ENCODE measurements around the gene DSCAML1. TPM values are rescaled to one million over a fixed set of nuclear protein-coding genes. Genes with fewer than 3 reads are reported as not detected.

The DSCAML1 gene
- total RNA-seq, 1 donor from 2014 or later: 0.16 TPM

DNA sequence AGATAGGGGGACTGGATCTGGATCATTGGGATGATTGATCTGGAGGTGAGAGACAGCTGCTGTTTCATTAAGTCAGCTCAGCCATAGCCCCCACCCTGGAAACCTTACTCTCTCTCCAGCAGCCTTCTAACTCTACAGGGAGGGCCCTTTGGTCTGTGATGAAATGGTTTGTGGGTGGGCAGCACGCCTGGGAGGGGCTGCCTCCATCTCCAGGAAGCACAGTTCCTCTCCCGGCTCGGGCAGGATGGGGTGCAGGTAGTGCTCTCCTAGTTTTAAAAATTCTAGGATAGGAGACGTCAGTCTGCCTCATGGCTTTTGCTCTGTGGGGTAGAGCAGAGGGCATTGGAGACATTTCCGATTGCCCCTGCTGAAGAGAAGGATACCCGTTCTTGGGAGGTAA lies 379.7 kb downstream of the DSCAML1 start:
- Mint-ChIP-seq H3K27ac (ENCODE audit: unreplicated experiment) (no peak overlapping the region), H3K27me3 (ENCODE audit: low read depth, unreplicated experiment) (peaks cover 16% of the 10 kb centered on the region), H3K36me3 (ENCODE audit: low read depth, unreplicated experiment) (peaks cover 8% of the 10 kb centered on the region), H3K4me3 (ENCODE audit: unreplicated experiment) (no peak overlapping the region), H3K9me3 (ENCODE audit: unreplicated experiment) (no peaks in the 10 kb centered on the region), H3K4me1 (ENCODE audit: low read depth, unreplicated experiment) (peaks cover 8% of the 10 kb centered on the region)
- H3K27me3 ChIP-seq (ENCODE audit: insufficient read depth, low read length): no peaks in the 10 kb centered on the region
- H3K9ac ChIP-seq (ENCODE audit: low read length): no peak overlapping the region
- H3K9me3 ChIP-seq (ENCODE audit: insufficient read depth, low read depth, low read length): no peaks in the 10 kb centered on the region
- no peak for DNase-seq (ENCODE audit: low read depth)
- no peaks in the 10 kb centered on the region for H3K79me2 ChIP-seq (ENCODE audit: insufficient read depth, low read length)
- no peaks in the 10 kb centered on the region for H4K20me1 ChIP-seq (ENCODE audit: insufficient read depth, low read length)
- no peaks in the 10 kb centered on the region for H3K4me1 ChIP-seq (ENCODE audit: insufficient read depth, low read length)
- H3K4me3 ChIP-seq (ENCODE audit: insufficient read depth, low read depth, low read length): no peak overlapping the region
- H3K36me3 ChIP-seq (ENCODE audit: insufficient read depth, low read length): no peaks in the 10 kb centered on the region
- TF ChIP-seq, protein P1, sequence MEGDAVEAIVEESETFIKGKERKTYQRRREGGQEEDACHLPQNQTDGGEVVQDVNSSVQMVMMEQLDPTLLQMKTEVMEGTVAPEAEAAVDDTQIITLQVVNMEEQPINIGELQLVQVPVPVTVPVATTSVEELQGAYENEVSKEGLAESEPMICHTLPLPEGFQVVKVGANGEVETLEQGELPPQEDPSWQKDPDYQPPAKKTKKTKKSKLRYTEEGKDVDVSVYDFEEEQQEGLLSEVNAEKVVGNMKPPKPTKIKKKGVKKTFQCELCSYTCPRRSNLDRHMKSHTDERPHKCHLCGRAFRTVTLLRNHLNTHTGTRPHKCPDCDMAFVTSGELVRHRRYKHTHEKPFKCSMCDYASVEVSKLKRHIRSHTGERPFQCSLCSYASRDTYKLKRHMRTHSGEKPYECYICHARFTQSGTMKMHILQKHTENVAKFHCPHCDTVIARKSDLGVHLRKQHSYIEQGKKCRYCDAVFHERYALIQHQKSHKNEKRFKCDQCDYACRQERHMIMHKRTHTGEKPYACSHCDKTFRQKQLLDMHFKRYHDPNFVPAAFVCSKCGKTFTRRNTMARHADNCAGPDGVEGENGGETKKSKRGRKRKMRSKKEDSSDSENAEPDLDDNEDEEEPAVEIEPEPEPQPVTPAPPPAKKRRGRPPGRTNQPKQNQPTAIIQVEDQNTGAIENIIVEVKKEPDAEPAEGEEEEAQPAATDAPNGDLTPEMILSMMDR (IDR thresholded peaks at IDR 0.05; ENCODE audit: insufficient read depth, low read depth, low read length): no peak
- no peak for TF ChIP-seq EZH2 (IDR thresholded peaks at IDR 0.05; ENCODE audit: insufficient read depth, low read length)
- H2AFZ ChIP-seq (ENCODE audit: low read depth, low read length): no peak overlapping the region
- H3K4me2 ChIP-seq (ENCODE audit: low read length): no peak overlapping the region
- no peak overlapping the region for H3K27ac ChIP-seq (ENCODE audit: low read depth, low read length)
- FAIRE-seq: no peak

DNA sequence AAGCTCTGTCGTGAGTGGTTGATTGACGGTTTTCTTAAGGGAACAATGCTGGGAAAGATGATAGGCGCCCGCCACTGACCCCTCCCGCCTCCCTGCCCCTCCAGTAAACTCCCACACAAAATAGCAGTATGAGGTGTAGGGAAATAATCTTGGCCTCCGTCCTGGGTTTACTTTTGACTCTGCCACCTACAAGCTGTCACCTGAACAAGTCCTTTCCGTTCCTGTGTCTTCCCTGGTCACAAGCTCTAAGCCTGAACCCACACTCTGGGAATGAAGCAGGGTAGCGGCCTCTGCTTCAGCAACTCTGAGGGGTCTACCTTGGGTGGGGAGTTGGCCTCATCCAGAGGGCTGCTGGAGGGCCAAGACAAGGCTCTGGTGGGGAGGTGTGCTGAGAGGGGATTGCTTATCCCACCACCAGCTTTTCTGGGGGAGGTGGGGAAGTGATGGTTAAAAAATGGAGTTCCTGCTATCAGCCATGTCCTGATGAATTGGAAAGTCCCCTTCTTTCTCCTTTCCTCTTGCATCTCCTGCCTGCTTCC lies 381.6 kb downstream of the DSCAML1 start:
- Histone ChIP-seq H3K9ac (ENCODE audit: low read length) (no peak overlapping the region), H2AFZ (ENCODE audit: low read depth, low read length) (no peak overlapping the region), H3K27me3 (ENCODE audit: insufficient read depth, low read length) (no peaks in the 10 kb centered on the region), H3K4me1 (ENCODE audit: insufficient read depth, low read length) (no peaks in the 10 kb centered on the region), H4K20me1 (ENCODE audit: insufficient read depth, low read length) (no peaks in the 10 kb centered on the region), H3K4me2 (ENCODE audit: low read length) (no peak overlapping the region), H3K27ac (ENCODE audit: low read depth, low read length) (no peak overlapping the region), H3K9me3 (ENCODE audit: insufficient read depth, low read depth, low read length) (no peaks in the 10 kb centered on the region), H3K36me3 (ENCODE audit: insufficient read depth, low read length) (peaks cover 5% of the 10 kb centered on the region), H3K4me3 (ENCODE audit: insufficient read depth, low read depth, low read length) (no peak overlapping the region), H3K79me2 (ENCODE audit: insufficient read depth, low read length) (no peaks in the 10 kb centered on the region)
- no peaks in the 10 kb centered on the region for H3K9me3 Mint-ChIP-seq (ENCODE audit: unreplicated experiment)
- no peak overlapping the region for H3K27ac Mint-ChIP-seq (ENCODE audit: unreplicated experiment)
- peaks cover 22% of the 10 kb centered on the region for H3K36me3 Mint-ChIP-seq (ENCODE audit: low read depth, unreplicated experiment)
- peaks cover 12% of the 10 kb centered on the region for H3K27me3 Mint-ChIP-seq (ENCODE audit: low read depth, unreplicated experiment)
- TF ChIP-seq, protein P1 (IDR thresholded peaks at IDR 0.05; ENCODE audit: insufficient read depth, low read depth, low read length): no peak
- TF ChIP-seq EZH2 (IDR thresholded peaks at IDR 0.05; ENCODE audit: insufficient read depth, low read length): no peak
- no peak for FAIRE-seq
- H3K4me1 Mint-ChIP-seq (ENCODE audit: low read depth, unreplicated experiment): peaks cover 8% of the 10 kb centered on the region
- no peak for DNase-seq (ENCODE audit: low read depth)
- H3K4me3 Mint-ChIP-seq (ENCODE audit: unreplicated experiment): no peak overlapping the region

DNA sequence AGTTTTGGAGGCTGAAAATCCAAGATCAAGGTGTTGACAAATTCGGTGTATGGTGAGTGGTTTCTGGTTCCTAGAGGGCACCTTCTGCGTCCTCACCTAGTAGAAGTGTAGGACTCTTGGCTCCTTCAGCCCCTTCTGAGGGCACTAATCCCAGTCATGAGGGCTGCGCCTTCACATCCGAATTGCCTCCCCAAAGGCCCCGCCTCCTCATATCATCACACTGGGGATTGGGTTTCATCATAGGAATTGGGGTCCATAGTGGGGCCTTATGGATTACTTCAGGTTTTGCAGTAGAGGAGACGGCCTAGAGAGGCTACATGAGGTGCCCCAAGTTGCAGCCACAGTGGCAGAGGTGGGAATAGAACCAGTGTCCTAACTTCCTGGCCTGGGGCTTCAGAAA lies 382.3 kb downstream of the DSCAML1 start:
- Histone ChIP-seq H2AFZ (ENCODE audit: low read depth, low read length) (no peak overlapping the region), H3K4me3 (ENCODE audit: insufficient read depth, low read depth, low read length) (no peak overlapping the region), H4K20me1 (ENCODE audit: insufficient read depth, low read length) (no peaks in the 10 kb centered on the region), H3K36me3 (ENCODE audit: insufficient read depth, low read length) (peaks cover 5% of the 10 kb centered on the region), H3K27ac (ENCODE audit: low read depth, low read length) (no peak overlapping the region), H3K9ac (ENCODE audit: low read length) (no peak overlapping the region), H3K79me2 (ENCODE audit: insufficient read depth, low read length) (no peaks in the 10 kb centered on the region), H3K9me3 (ENCODE audit: insufficient read depth, low read depth, low read length) (no peaks in the 10 kb centered on the region), H3K4me1 (ENCODE audit: insufficient read depth, low read length) (no peaks in the 10 kb centered on the region), H3K4me2 (ENCODE audit: low read length) (no peak overlapping the region), H3K27me3 (ENCODE audit: insufficient read depth, low read length) (no peaks in the 10 kb centered on the region)
- no peak overlapping the region for H3K27ac Mint-ChIP-seq (ENCODE audit: unreplicated experiment)
- no peak for DNase-seq (ENCODE audit: low read depth)
- TF ChIP-seq EZH2 (IDR thresholded peaks at IDR 0.05; ENCODE audit: insufficient read depth, low read length): no peak
- TF ChIP-seq, protein P1 (IDR thresholded peaks at IDR 0.05; ENCODE audit: insufficient read depth, low read depth, low read length): no peak
- no peak for FAIRE-seq
- peaks cover 8% of the 10 kb centered on the region for H3K4me1 Mint-ChIP-seq (ENCODE audit: low read depth, unreplicated experiment)
- no peaks in the 10 kb centered on the region for H3K9me3 Mint-ChIP-seq (ENCODE audit: unreplicated experiment)
- peaks cover 12% of the 10 kb centered on the region for H3K27me3 Mint-ChIP-seq (ENCODE audit: low read depth, unreplicated experiment)
- H3K4me3 Mint-ChIP-seq (ENCODE audit: unreplicated experiment): no peak overlapping the region
- H3K36me3 Mint-ChIP-seq (ENCODE audit: low read depth, unreplicated experiment): peaks cover 27% of the 10 kb centered on the region
